Panc1 (cell line): Measurements from ENCODE around the gene SLC6A15. TPM values are rescaled to one million over a fixed set of nuclear protein-coding genes. Genes with fewer than 3 reads are reported as not detected.

ENCODE experiments used
- ATAC-seq: fragments of 200-7000 bp; cut with Tn5 transposase; 2 replicates; pipeline ENCODE4 v1.9.1; 2020; ENCODE audit warnings: mild to moderate bottlenecking, moderate library complexity
- BruUV-seq: library from RNA; stranded (reverse); fragments of 400-500 nt; replicated peaks from 2 replicates; lab custom pipeline; 2021; lab: Mats Ljungman, UMichigan
- CTCF ChIA-PET: fragments of 300-600 bp; sonication (Branson Sonifier 250); formaldehyde crosslinking; loops from one replicate; lab custom pipeline; 2022; ENCODE audit warnings: antibody characterized with exemption; lab: Charles Lee
- POLR2A ChIA-PET: fragments of 300-600 bp; sonication (Branson Sonifier 250); formaldehyde crosslinking; loops from one replicate; lab custom pipeline; 2022; ENCODE audit warnings: antibody characterized with exemption; lab: Charles Lee
- DNase-seq: peaks from one replicate; pipeline ENCODE4 v3.0.0-alpha.2; 2010; ENCODE audit warnings: low read depth, low spot score
- H3K27ac ChIP-seq: 2 replicates; pipeline ENCODE4 v1.5.1; 2011; ENCODE audit warnings: mild to moderate bottlenecking, low read length, inconsistent platforms
- H3K27me3 ChIP-seq: fragments of 200-500 bp; sonication (Bioruptor generic); 2 replicates; pipeline ENCODE4 v1.6.0; 2014; ENCODE audit warnings: low read length, inconsistent platforms; ENCODE audit not compliant: control insufficient read depth, insufficient read depth
- H3K36me3 ChIP-seq: fragments of 200-500 bp; sonication (Bioruptor generic); 2 replicates; pipeline ENCODE4 v1.5.1; 2014; ENCODE audit warnings: inconsistent platforms, mild to moderate bottlenecking, low read length, moderate library complexity; ENCODE audit not compliant: control insufficient read depth, insufficient read depth
- H3K4me1 ChIP-seq: 2 replicates; pipeline ENCODE4 v1.5.1; 2011; ENCODE audit warnings: inconsistent platforms, mild to moderate bottlenecking, low read length, moderate library complexity; ENCODE audit not compliant: control insufficient read depth, insufficient read depth
- H3K4me3 ChIP-seq, 2 experiments: 2 replicates each; pipeline ENCODE4 v1.5.1; 2011 to 2012; ENCODE audit warnings: low read depth in 2 of 2, low read length in 2 of 2, mild to moderate bottlenecking in 2 of 2, inconsistent platforms in 1 of 2, moderate library complexity in 1 of 2
- H3K9me3 ChIP-seq: fragments of 200-500 bp; sonication (Bioruptor generic); 2 replicates; pipeline ENCODE4 v1.5.1; 2014; ENCODE audit warnings: low read depth, mild to moderate bottlenecking, inconsistent platforms, low read length, moderate library complexity; ENCODE audit not compliant: control insufficient read depth, insufficient read depth
- POLR2AphosphoS5 ChIP-seq: IDR thresholded peaks from 2 replicates; pipeline ENCODE4 v1.6.1; 2012; ENCODE audit warnings: mild to moderate bottlenecking, low read depth, low read length, moderate library complexity
- SIN3A ChIP-seq: IDR thresholded peaks from 2 replicates; pipeline ENCODE4 v1.6.1; 2012; ENCODE audit warnings: low read depth, mild to moderate bottlenecking, low read length, moderate library complexity, borderline replicate concordance; ENCODE audit not compliant: insufficient read depth
- TCF7L2 ChIP-seq: IDR thresholded peaks from 2 replicates; pipeline ENCODE4 v1.6.1; 2011; ENCODE audit warnings: mild to moderate bottlenecking, low read depth, low read length, inconsistent platforms
- in situ Hi-C: cut with HindIII; loops from 2 replicates; pipeline ENCODE4 v1.10.0; 2016; ENCODE audit warnings: low sequenced_read_pairs, low pct_unique_long_range_greater_than_20kb
- intact Hi-C: fragments of 100-400 bp; cut with micrococcal nuclease; formaldehyde crosslinking; loops from one replicate; pipeline ENCODE4 v1.10.0; 2022; ENCODE audit not compliant: unreplicated experiment
- total RNA-seq: library from RNA; stranded (reverse); gene quantifications from one replicate; pipeline ENCODE4 v1.2.1, GENCODE V29; 2021; ENCODE audit not compliant: unreplicated experiment
- TF ChIP-seq, protein P1 (sequence below), 2 experiments: IDR thresholded peaks; 2 replicates each; pipeline ENCODE4 v1.6.1; 2011 to 2012; ENCODE audit warnings: low read depth in 2 of 2, control low read depth in 1 of 2, low read length in 1 of 2, mild to moderate bottlenecking in 1 of 2, moderate library complexity in 1 of 2; ENCODE audit not compliant: insufficient read depth in 1 of 2
- TF ChIP-seq, protein P2 (sequence below): fragments of 450-650 bp; IDR thresholded peaks from 2 replicates; pipeline ENCODE4 v1.5.1; 2017; ENCODE audit warnings: mild to moderate bottlenecking

SLC6A15 gene
- total RNA-seq, 1 experiment from 2014 or later = 0.36 TPM

DNA sequence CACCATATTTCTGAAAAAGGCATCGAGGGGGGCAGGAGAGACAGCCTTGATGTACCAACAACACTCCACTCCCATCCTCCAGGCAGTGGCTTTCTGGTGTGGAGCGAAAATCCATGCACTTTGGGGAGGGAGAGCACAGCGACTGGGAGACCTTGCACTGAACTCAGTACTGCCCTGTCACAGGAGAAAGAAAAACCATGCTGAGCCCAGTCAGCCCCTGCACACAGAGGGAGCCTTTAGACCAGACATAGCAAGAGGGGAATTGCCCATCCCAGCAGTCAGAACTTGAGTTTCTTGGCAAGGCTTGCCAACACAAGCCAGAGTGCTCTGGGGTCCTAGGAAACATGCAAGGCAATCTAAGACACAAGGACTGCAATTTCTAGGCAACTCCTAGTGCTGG, 24.8 kb upstream of the SLC6A15 start:
- no peak for ATAC-seq
- POLR2A ChIA-PET = no interaction called here

DNA sequence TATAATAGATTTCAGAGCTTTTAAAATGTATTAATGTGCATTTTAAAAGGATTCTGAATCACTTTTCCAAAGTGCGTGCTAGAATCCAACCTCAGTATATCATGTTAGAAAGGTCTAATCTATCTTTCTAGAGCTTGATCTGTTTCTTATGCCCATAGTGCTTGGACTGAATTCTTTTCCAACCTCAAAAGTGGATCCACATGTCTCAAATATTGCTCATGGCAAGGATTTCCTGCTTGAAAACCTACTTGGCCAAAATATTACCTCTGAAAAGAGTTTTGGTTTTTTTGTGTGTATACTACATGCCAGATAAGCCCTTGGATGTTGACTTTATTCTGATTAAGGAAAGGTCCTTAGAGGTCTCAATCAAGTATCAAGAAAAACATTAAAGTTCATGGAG, 16.9 kb upstream of the SLC6A15 start:
- H3K36me3 ChIP-seq = no peaks in the 10 kb centered on the region
- in situ Hi-C loops = no loop called here
- no peaks in the 10 kb centered on the region for H3K4me1 ChIP-seq
- ATAC-seq (no peak), DNase-seq (no peak)
- BruUV-seq = no TSS peak
- no peak overlapping the region for H3K27ac ChIP-seq
- H3K9me3 ChIP-seq = no peaks in the 10 kb centered on the region
- TF ChIP-seq, protein P1, sequence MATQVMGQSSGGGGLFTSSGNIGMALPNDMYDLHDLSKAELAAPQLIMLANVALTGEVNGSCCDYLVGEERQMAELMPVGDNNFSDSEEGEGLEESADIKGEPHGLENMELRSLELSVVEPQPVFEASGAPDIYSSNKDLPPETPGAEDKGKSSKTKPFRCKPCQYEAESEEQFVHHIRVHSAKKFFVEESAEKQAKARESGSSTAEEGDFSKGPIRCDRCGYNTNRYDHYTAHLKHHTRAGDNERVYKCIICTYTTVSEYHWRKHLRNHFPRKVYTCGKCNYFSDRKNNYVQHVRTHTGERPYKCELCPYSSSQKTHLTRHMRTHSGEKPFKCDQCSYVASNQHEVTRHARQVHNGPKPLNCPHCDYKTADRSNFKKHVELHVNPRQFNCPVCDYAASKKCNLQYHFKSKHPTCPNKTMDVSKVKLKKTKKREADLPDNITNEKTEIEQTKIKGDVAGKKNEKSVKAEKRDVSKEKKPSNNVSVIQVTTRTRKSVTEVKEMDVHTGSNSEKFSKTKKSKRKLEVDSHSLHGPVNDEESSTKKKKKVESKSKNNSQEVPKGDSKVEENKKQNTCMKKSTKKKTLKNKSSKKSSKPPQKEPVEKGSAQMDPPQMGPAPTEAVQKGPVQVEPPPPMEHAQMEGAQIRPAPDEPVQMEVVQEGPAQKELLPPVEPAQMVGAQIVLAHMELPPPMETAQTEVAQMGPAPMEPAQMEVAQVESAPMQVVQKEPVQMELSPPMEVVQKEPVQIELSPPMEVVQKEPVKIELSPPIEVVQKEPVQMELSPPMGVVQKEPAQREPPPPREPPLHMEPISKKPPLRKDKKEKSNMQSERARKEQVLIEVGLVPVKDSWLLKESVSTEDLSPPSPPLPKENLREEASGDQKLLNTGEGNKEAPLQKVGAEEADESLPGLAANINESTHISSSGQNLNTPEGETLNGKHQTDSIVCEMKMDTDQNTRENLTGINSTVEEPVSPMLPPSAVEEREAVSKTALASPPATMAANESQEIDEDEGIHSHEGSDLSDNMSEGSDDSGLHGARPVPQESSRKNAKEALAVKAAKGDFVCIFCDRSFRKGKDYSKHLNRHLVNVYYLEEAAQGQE (IDR thresholded peaks at IDR 0.05; ENCODE audit: insufficient read depth in 1 of 2, low read depth in 2 of 2, low read length in 1 of 2) = no peak
- no peak for TF ChIP-seq SIN3A
- CTCF ChIA-PET = no interaction called here
- POLR2A ChIA-PET = no interaction called here
- intact Hi-C loops = no loop called here
- H3K27me3 ChIP-seq = no peaks in the 10 kb centered on the region
- no peak overlapping the region for H3K4me3 ChIP-seq

More for the DNA sequence above, 24.8 kb upstream of the SLC6A15 start:
- TF ChIP-seq, protein P2, sequence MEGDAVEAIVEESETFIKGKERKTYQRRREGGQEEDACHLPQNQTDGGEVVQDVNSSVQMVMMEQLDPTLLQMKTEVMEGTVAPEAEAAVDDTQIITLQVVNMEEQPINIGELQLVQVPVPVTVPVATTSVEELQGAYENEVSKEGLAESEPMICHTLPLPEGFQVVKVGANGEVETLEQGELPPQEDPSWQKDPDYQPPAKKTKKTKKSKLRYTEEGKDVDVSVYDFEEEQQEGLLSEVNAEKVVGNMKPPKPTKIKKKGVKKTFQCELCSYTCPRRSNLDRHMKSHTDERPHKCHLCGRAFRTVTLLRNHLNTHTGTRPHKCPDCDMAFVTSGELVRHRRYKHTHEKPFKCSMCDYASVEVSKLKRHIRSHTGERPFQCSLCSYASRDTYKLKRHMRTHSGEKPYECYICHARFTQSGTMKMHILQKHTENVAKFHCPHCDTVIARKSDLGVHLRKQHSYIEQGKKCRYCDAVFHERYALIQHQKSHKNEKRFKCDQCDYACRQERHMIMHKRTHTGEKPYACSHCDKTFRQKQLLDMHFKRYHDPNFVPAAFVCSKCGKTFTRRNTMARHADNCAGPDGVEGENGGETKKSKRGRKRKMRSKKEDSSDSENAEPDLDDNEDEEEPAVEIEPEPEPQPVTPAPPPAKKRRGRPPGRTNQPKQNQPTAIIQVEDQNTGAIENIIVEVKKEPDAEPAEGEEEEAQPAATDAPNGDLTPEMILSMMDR = no peak
- TF ChIP-seq POLR2AphosphoS5 = no peak
- TF ChIP-seq TCF7L2 = no peak
- TF ChIP-seq, protein P1 (IDR thresholded peaks at IDR 0.05; ENCODE audit: insufficient read depth in 1 of 2, low read depth in 2 of 2, low read length in 1 of 2) = no peak
- TF ChIP-seq SIN3A = no peak
- no peaks in the 10 kb centered on the region for H3K9me3 ChIP-seq
- CTCF ChIA-PET = no interaction called here
- intact Hi-C loops (no loop called here), in situ Hi-C loops (no loop called here)
- no peak overlapping the region for H3K4me3 ChIP-seq
- no peak overlapping the region for H3K27ac ChIP-seq
- H3K4me1 ChIP-seq = no peaks in the 10 kb centered on the region
- DNase-seq = no peak
- no TSS peak for BruUV-seq
- H3K27me3 ChIP-seq = no peaks in the 10 kb centered on the region
- H3K36me3 ChIP-seq = no peaks in the 10 kb centered on the region
